Activated naive CD8-positive, alpha-beta T cell treated with anti-CD3 and anti-CD28 coated beads, Interleukin-2, amount 50 U/mL, for 16 hours (primary cell): ENCODE data around the gene B4GALT5.
"Not testable (repeated sequence)": the region's sequence is repeated elsewhere in the genome, so short reads cannot be mapped to it uniquely, and the experiment has no call there.

Experiments
- DNase-seq: peaks from one replicate; pipeline ENCODE4 v3.0.0-alpha.2; 2020; ENCODE audit warnings: low read depth, low spot score

B4GALT5 gene

GRCh38 chr20:49630396-49630951 is 83.2 kb downstream of the B4GALT5 start:
- no peak for DNase-seq

GRCh38 chr20:49629606-49630005 is 84.1 kb downstream of the B4GALT5 start:
- no peak for DNase-seq

- not testable (repeated sequence) for DNase-seq
These were observed 85.4 kb downstream of the B4GALT5 start for GRCh38 chr20:49628280-49628679.

- DNase-seq, result no peak
These were observed 86.3 kb downstream of the B4GALT5 start for GRCh38 chr20:49627329-49627761.

GRCh38 chr20:49624988-49625387 is 88.7 kb downstream of the B4GALT5 start:
- DNase-seq, result not testable (repeated sequence)

GRCh38 chr20:49624317-49624716 is 89.4 kb downstream of the B4GALT5 start:
- DNase-seq, result no peak

GRCh38 chr20:49622243-49622642 is 91.4 kb downstream of the B4GALT5 start:
- DNase-seq, result no peak

- DNase-seq, result no peak
These were observed 93.1 kb downstream of the B4GALT5 start for GRCh38 chr20:49620364-49621240.

- DNase-seq, result no peak
These were observed 94.3 kb downstream of the B4GALT5 start for GRCh38 chr20:49619113-49620048.

GRCh38 chr20:49618289-49618688 is 95.4 kb downstream of the B4GALT5 start:
- DNase-seq, result no peak

GRCh38 chr20:49617394-49617793 is 96.3 kb downstream of the B4GALT5 start:
- not testable (repeated sequence) for DNase-seq

GRCh38 chr20:49616154-49617007 is 97.3 kb downstream of the B4GALT5 start:
- no peak for DNase-seq

GRCh38 chr20:49615401-49616153 is 98.1 kb downstream of the B4GALT5 start:
- DNase-seq, result no peak

GRCh38 chr20:49615051-49615400 is 98.7 kb downstream of the B4GALT5 start:
- not testable (repeated sequence) for DNase-seq

- no peak for DNase-seq
These were observed 99.2 kb downstream of the B4GALT5 start for GRCh38 chr20:49614338-49615050.

- DNase-seq, result no peak
These were observed 101.4 kb downstream of the B4GALT5 start for GRCh38 chr20:49612127-49612738.

GRCh38 chr20:49611539-49612126 is 102.0 kb downstream of the B4GALT5 start:
- not testable (repeated sequence) for DNase-seq

- DNase-seq, result peak; percentile 47
These were observed 102.8 kb downstream of the B4GALT5 start for GRCh38 chr20:49610691-49611538.
